Activated T-cell treated with anti-CD3 and anti-CD28 coated beads, Interleukin-2, amount 50 U/mL, for 4 hours (primary cell): ENCODE measurements around the gene MED16. TPM values are rescaled to one million over a fixed set of nuclear protein-coding genes. Genes with fewer than 3 reads are reported as not detected.

Source experiments
- ATAC-seq, 2 donors: fragments of 200-7000 bp; cut with Tn5 transposase; one replicate each; pipeline ENCODE4 v1.10.0; 2021
- DNase-seq: peaks from one replicate; pipeline ENCODE4 v3.0.0-alpha.2; 2020
- H3K27me3 Mint-ChIP-seq: one replicate; pipeline ENCODE4 v1.8.0; 2021; ENCODE audit warnings: low read depth, mixed read lengths
- H3K36me3 Mint-ChIP-seq: one replicate; pipeline ENCODE4 v1.8.0; 2022; ENCODE audit warnings: mixed read lengths; ENCODE audit not compliant: insufficient read depth
- H3K4me1 Mint-ChIP-seq: one replicate; pipeline ENCODE4 v1.8.0; 2021; ENCODE audit warnings: low read depth, mixed read lengths
- H3K4me3 Mint-ChIP-seq: one replicate; pipeline ENCODE4 v1.8.0; 2021; ENCODE audit warnings: mild to moderate bottlenecking, moderate library complexity, mixed read lengths
- H3K9me3 Mint-ChIP-seq: one replicate; pipeline ENCODE4 v1.8.0; 2021; ENCODE audit warnings: mixed read lengths
- total RNA-seq, 3 donors: library from RNA; stranded (reverse); gene quantifications; one replicate each; pipeline ENCODE4 v1.2.1, GENCODE V29; 2021

MED16 gene
- total RNA-seq, 3 donors from 2014 or later, result 70.4 to 73.9 (median 73.6) TPM

DNA sequence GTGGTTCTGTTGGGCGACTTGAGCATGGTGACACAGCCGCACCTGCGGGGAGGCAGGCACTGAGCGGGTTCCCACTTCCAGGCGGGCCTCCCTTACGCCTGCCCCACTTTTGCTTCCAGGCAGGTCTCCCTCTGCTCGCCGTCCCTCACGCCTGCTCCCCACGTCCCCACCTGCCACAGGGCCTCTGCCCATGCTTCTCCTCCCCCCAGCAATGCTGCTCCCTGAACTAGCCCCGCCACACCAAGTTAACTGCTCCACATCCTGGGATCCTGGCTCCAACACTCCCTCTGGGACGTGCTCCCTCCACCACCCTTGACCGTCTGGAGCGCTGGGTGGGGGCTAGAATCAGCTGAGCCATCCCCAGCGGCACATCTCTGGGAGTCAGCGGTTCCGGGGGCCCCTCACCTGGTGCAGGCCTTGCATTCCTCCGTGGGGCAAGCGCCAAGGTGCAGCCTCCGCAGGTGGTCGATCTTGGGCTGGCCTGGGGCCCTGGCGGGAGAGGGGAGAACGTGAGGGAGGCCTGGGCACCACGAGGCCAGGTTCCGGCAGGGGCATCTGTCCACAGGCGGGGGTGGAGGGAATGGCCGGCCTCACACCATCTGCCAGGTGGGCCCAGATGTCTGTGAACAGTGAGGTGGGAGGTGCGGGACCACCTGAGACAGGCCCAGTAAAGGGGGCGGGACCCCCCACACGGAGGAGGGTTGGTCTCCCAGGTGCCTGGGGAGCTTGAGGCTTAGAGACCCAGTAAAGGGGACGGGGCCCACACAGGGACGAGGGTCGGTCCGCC is 24.3 kb downstream of the MED16 start:
- Mint-ChIP-seq H3K4me3 (no peak overlapping the region), H3K36me3 (peaks cover 13% of the 10 kb centered on the region), H3K27me3 (no peaks in the 10 kb centered on the region), H3K4me1 (peaks cover 14% of the 10 kb centered on the region), H3K9me3 (no peaks in the 10 kb centered on the region)
- DNase-seq, result no peak
- ATAC-seq, result no peak

DNA sequence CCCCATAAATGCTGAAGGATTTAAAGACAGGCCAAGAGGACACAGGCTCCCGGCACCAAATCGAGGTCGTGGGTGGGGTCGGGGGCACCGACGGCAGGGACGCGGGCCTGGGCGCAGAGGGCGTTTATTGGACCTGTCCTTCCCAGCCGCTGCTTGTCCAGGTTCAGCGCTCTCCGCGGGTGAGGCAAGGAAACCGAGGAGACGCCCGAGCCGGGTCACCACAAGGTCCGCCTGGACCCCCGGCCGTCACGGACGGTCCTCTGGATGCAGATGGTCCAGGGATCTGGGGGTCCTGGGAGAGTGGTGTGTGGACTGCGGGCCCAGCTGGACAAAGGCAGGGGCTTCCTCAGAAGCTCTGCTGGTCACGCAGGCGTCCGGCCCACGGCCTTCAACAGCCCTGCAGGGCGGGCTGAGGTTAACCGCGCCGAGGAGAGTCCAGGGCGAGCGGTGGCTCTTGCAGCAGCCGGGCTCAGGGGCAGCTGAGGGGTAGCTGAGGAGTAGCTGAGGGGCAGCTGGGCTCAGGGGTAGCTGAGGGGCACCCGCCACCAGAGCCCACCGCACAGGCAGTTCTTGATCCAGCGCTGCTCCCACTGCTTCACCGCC is 25.0 kb downstream of the MED16 start:
- Mint-ChIP-seq H3K36me3 (peaks cover 13% of the 10 kb centered on the region), H3K9me3 (no peaks in the 10 kb centered on the region), H3K4me1 (peaks cover 18% of the 10 kb centered on the region), H3K27me3 (no peaks in the 10 kb centered on the region), H3K4me3 (no peak overlapping the region)
- ATAC-seq (no peak), DNase-seq (no peak)

DNA sequence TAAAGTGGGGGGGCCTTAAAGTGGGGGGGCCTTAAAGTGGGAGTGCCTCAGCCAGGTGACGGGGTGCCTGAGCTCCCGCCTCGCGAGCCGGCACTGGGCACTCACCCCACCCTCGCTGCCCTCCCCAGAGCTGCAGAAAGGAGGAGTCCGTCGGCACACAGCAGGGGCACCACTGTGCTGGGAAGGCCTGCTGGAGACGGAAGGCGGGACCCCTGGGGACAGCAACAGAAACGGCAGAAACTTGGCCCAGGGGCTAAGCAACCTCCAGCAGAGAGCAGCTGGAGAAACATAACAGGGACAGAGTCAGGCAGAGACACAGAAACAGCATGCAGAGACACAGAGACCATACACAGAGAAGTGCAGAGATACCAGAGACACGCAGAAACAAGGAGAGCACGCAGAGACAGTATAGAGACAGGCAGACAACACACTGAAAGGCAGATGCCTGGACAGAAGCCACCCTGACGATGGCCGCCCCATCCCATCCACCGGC is 25.6 kb downstream of the MED16 start:
- Mint-ChIP-seq H3K9me3 (no peaks in the 10 kb centered on the region), H3K36me3 (peaks cover 13% of the 10 kb centered on the region), H3K4me1 (peaks cover 18% of the 10 kb centered on the region), H3K27me3 (peaks cover 2% of the 10 kb centered on the region), H3K4me3 (no peak overlapping the region)
- no peak for DNase-seq
- no peak for ATAC-seq

DNA sequence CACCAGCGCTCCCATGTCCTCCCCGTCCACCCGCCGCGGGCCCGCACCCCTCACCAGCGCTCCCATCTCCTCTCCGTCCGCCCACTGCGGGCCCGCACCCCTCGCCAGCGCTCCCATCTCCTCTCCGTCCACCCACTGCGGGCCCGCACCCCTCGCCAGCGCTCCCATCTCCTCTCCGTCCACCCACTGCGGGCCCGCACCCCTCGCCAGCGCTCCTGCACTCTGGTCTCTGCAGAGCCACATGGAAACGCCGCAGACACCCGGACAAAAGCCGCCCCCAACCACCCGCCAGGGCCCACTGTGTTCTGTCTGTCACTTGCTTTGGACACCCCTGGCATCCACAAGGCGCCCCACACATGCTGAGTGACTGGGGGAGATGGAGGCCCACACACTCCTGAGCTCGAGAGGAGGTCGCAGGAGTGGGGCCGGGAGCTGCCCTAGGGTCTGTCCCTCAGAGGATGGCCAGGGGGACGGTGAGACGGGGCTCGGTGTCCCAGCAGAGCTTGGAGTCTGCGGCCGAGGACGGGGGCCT is 26.2 kb downstream of the MED16 start:
- H3K36me3 Mint-ChIP-seq, result peaks cover 13% of the 10 kb centered on the region
- H3K4me1 Mint-ChIP-seq, result peaks cover 13% of the 10 kb centered on the region
- no peaks in the 10 kb centered on the region for H3K9me3 Mint-ChIP-seq
- H3K27me3 Mint-ChIP-seq, result peaks cover 2% of the 10 kb centered on the region
- H3K4me3 Mint-ChIP-seq, result no peak overlapping the region
- DNase-seq (no peak), ATAC-seq (no peak)

DNA sequence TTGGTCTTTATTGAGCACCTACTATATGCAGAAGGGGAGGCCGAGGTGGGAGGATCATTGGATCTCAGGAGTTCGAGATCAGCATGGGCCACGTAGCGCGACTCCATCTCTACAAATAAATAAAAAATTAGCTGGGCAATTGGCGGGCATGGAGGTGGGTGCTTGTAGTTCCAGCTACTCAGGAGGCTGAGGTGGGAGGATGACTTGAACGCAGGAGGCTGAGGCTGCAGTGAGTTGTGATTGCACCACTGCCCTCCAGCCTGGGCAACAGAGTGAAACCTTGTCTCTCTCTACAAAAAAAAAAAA is 29.7 kb downstream of the MED16 start:
- Mint-ChIP-seq H3K4me3 (peak overlapping the region; percentile 68), H3K9me3 (no peaks in the 10 kb centered on the region), H3K4me1 (peaks cover 10% of the 10 kb centered on the region), H3K27me3 (peaks cover 10% of the 10 kb centered on the region), H3K36me3 (no peaks in the 10 kb centered on the region)
- DNase-seq (no peak), ATAC-seq (no peak)

DNA sequence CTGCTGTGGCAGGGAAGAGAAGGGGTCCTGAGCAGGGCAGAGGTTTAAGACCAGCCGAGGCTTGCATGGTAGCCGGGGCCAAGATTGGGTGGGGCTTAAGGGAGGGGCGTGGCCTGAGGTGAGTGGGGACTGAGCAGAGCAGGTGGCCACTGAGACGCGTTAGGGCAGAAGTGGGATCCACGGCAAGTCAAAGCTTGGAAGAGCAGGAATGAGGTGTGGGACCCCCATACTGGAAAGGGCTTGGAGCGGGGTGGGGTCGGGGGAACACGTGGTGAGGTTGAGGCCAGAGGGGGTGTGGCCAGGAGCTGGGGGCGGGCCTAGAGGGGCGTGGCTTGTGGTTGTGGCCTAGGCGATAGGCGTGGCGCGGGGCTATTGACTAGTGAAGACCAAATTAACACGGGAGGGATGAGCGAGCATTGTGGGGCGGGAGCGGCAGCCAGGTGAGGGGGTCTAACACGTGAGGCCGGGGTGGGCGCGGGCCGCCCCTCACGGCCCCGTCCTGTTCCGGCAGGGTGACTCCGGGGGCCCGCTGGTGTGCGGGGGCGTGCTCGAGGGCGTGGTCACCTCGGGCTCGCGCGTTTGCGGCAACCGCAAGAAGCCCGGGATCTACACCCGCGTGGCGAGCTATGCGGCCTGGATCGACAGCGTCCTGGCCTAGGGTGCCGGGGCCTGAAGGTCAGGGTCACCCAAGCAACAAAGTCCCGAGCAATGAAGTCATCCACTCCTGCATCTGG is 30.2 kb downstream of the MED16 start:
- Mint-ChIP-seq H3K36me3 (no peaks in the 10 kb centered on the region), H3K4me3 (peak overlapping the region; percentile 68), H3K27me3 (peaks cover 11% of the 10 kb centered on the region), H3K9me3 (no peaks in the 10 kb centered on the region), H3K4me1 (peaks cover 10% of the 10 kb centered on the region)
- DNase-seq, result peak; percentile 70
- peak; percentile 59 to 65 for ATAC-seq

DNA sequence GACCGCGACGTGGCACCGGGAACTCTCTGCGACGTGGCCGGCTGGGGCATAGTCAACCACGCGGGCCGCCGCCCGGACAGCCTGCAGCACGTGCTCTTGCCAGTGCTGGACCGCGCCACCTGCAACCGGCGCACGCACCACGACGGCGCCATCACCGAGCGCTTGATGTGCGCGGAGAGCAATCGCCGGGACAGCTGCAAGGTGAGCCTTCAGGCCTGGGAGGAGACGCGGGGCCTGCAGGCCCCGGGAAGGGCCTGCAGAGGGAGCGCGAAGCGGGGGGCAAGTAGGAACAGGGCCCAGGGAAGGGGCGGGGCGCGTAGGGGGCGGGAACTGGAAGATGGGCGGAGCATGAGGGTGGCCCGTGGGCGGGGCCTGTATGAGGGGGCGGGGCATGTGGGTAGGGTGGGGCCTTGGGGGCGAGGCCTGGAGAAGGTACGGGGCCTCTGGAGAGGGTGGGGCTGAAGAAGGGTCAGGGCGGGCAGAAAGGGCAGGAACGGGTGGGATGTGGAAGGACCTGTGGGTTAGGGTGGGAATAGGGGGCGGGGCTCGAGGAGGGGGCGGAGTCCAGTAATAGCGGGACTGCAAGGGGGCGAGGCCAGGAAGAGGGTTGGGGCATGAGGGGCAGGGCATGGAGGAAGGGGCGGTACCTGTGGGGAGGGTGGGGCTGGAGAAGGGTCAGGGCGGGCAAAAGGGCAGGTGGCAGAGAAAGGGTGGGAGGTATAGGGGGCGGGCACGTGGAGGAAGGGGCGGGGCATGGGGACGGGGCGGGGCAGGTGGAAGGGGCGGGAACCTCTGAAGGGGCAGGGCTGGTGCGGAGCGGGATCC is 31.0 kb downstream of the MED16 start:
- Mint-ChIP-seq H3K9me3 (no peaks in the 10 kb centered on the region), H3K4me3 (no peak overlapping the region), H3K27me3 (peaks cover 11% of the 10 kb centered on the region), H3K4me1 (peaks cover 10% of the 10 kb centered on the region), H3K36me3 (no peaks in the 10 kb centered on the region)
- ATAC-seq, result peak; percentile 29 to 43
- DNase-seq, result peak; percentile 64

DNA sequence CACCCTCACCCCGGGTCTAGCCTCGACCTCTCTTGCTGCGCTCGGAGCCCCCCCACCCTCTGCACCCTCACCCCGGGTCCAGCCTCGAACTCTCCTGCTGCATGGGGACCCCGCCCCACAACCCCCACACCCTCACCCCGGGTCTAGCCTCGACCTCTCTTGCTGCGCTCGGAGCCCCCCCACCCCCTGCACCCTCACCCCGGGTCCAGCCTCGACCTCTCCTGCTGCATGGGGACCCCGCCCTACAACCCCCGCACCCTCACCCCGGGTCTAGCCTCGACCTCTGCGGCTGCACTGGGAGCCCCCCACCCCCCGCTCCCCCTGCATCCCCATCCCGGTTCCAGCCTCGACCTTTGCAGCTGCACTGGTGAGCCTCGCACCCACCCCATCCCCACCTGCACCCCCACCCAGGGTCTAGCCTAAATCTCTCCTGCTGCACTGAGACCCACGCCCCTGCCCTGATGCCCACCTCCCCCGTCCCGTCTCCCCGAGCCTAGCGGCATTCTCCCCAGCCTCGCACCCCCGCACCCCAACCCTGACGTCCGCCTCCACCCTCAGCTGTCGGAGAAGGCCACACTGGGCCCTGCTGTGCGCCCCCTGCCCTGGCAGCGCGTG is 31.7 kb downstream of the MED16 start:
- H3K9me3 Mint-ChIP-seq, result no peaks in the 10 kb centered on the region
- no peak overlapping the region for H3K4me3 Mint-ChIP-seq
- peaks cover 11% of the 10 kb centered on the region for H3K27me3 Mint-ChIP-seq
- H3K36me3 Mint-ChIP-seq, result no peaks in the 10 kb centered on the region
- DNase-seq (no peak), ATAC-seq (no peak)
- H3K4me1 Mint-ChIP-seq, result peaks cover 10% of the 10 kb centered on the region

DNA sequence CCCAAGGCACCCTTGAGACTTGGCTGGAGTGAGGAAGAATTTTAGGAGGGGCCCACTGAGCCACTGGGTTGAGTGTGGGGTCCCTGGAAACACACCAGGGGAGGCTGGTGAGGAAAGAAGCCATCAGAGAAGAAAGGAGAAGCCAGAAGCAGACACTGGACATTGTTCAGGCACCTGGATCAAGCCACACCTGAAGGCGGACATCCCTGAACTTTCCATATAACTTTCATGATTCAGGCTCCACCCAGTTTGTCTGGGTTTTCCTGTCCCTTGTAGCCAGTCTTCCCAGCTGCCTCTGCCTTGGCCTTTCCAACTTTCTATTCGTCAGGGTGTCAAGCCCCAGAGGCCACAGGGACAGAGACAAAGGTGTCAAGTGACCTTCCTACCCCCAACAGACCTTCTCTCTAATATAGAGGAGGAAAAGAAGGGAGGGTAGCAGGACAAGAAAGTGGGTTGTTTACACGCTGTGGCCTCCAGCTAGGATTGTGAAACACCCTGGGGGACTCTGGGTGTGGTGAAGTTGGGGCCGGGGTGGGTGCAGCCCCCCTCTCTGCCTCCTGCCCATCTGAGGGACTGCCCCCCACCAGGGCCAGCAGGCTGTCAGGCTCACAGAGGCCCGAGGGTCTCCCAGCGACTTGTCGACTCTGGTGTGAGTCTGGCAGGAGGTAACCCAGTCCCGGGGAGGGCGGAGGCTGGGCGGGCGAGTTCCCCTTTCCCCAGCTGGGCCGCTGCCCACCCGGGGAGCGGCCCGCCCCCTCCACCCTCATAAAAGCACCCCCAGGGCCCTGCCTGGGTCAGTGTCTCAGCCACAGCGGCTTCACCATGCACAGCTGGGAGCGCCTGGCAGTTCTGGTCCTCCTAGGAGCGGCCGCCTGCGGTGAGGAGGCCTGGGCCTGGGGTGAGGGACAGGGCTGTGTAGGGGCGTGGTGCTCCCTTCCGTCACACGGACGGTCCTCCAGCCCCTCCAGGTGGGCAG is 33.8 kb downstream of the MED16 start, which contains the start of gene CFD:
Gene CFD, plus strand, starts transcription at position 797 of the 976 bp plus-strand sequence. Its CDS starts 26 bp downstream, at position 823.
- no peaks in the 10 kb centered on the region for H3K36me3 Mint-ChIP-seq
- H3K27me3 Mint-ChIP-seq, result peaks cover 14% of the 10 kb centered on the region
- peaks cover 10% of the 10 kb centered on the region for H3K4me1 Mint-ChIP-seq
- H3K9me3 Mint-ChIP-seq, result no peaks in the 10 kb centered on the region
- ATAC-seq, result no peak
- no peak for DNase-seq
- H3K4me3 Mint-ChIP-seq, result no peak within 1 kb of the TSS

DNA sequence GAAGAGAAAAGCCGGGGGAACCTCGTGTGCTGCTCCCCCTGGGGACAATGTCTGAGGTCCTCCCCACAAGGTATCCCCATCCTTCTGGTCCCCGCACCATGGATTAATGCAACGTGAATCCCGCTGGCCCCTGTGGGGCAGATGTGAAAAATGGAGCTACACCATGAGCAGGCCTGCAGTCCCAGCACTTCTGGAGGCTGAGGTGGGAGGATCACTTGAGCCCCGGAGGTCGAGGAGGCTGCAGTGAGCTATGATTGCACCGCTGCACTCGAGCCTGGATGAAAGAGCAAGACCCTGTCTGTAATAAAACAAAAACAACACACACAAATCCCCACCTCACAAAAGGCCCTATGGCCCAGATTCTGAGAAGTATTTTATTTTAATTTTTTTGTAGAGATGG is 34.7 kb downstream of the MED16 start:
- no peaks in the 10 kb centered on the region for H3K9me3 Mint-ChIP-seq
- DNase-seq (no peak), ATAC-seq (no peak)
- peaks cover 14% of the 10 kb centered on the region for H3K27me3 Mint-ChIP-seq
- no peaks in the 10 kb centered on the region for H3K36me3 Mint-ChIP-seq
- H3K4me1 Mint-ChIP-seq, result peaks cover 5% of the 10 kb centered on the region
- H3K4me3 Mint-ChIP-seq, result no peak overlapping the region

DNA sequence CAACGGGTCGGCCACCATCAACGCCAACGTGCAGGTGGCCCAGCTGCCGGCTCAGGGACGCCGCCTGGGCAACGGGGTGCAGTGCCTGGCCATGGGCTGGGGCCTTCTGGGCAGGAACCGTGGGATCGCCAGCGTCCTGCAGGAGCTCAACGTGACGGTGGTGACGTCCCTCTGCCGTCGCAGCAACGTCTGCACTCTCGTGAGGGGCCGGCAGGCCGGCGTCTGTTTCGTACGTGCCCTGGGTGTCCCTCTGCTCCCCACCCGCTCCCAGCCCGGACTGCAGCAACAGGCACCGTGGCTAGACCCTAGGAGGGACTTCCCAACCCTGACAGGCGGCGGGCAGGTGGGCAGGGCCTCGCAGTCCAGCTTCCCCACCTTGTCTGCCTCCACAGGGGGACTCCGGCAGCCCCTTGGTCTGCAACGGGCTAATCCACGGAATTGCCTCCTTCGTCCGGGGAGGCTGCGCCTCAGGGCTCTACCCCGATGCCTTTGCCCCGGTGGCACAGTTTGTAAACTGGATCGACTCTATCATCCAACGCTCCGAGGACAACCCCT is 37.3 kb downstream of the MED16 start:
- H3K27me3 Mint-ChIP-seq, result peaks cover 20% of the 10 kb centered on the region
- DNase-seq (no peak), ATAC-seq (no peak)
- H3K9me3 Mint-ChIP-seq, result no peaks in the 10 kb centered on the region
- no peaks in the 10 kb centered on the region for H3K4me1 Mint-ChIP-seq
- no peak overlapping the region for H3K4me3 Mint-ChIP-seq
- H3K36me3 Mint-ChIP-seq, result no peaks in the 10 kb centered on the region

DNA sequence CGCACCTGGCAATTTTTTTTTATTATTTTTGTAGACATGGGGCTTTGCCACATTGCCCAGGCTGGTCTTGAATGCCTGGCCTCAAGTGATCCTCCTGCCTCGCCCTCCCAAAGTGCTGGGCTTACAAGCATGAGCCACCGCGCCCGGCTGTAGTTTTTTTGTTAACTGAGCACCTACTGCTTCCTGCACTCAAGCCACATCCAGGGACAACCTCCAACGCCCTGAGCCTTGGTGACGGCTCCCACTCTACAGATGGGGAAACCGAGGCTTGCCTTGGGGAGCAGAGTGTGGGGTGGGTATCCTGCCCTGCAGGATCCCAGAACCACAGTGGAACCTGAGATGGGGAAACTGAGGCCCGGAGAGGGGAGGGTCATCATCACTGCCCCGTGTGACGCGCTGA is 37.8 kb downstream of the MED16 start:
- Mint-ChIP-seq H3K36me3 (no peaks in the 10 kb centered on the region), H3K9me3 (no peaks in the 10 kb centered on the region), H3K4me1 (no peaks in the 10 kb centered on the region), H3K27me3 (peaks cover 22% of the 10 kb centered on the region), H3K4me3 (no peak overlapping the region)
- ATAC-seq, result no peak
- DNase-seq, result no peak
